Common myeloid progenitor, CD34-positive (primary cell): ENCODE measurements around the gene TRMT61A.

Experiments used
- CTCF ChIA-PET: fragments of 350-600 bp; sonication (Branson Sonifier 250); formaldehyde crosslinking; loops from one replicate; lab custom pipeline; 2021; ENCODE audit warnings: antibody characterized with exemption; lab: Charles Lee
- POLR2A ChIA-PET: fragments of 350-600 bp; sonication (Branson Sonifier 250); formaldehyde crosslinking; loops from one replicate; lab custom pipeline; 2021; ENCODE audit warnings: antibody characterized with exemption; lab: Charles Lee
- DNase-seq, 3 donors: peaks; one replicate each; pipeline versions ENCODE4 v3.0.0 to v3.0.0-alpha.2; 2013
- H3K27ac ChIP-seq, 2 experiments: 1 replicate in 1 of 2; 2 replicates in 1 of 2; pipeline ENCODE4 v1.7.0; 2013; ENCODE audit warnings: inconsistent platforms in 2 of 2, low read length in 2 of 2, mild to moderate bottlenecking in 2 of 2, low read depth in 1 of 2, moderate library complexity in 1 of 2; ENCODE audit not compliant: severe bottlenecking in 2 of 2, insufficient read depth in 1 of 2, poor library complexity in 1 of 2
- H3K27me3 ChIP-seq, 5 experiments: replicated peaks in 2 of 5; 1 replicate in 3 of 5; 2 replicates in 2 of 5; pipeline versions ENCODE4 v1.6.1 to v1.7.0; 2013; ENCODE audit warnings: low read length in 4 of 5, mild to moderate bottlenecking in 2 of 5, moderate library complexity in 2 of 5, inconsistent platforms in 1 of 5; ENCODE audit not compliant: insufficient read depth in 5 of 5, control insufficient read depth in 4 of 5
- H3K36me3 ChIP-seq, 4 experiments: 1 replicate in 2 of 4; 2 replicates in 2 of 4; pipeline versions ENCODE4 v1.6.1 to v1.7.0; 2013; ENCODE audit warnings: low read length in 3 of 4, control low read depth in 1 of 4, mild to moderate bottlenecking in 1 of 4; ENCODE audit not compliant: control insufficient read depth in 4 of 4, insufficient read depth in 4 of 4
- H3K4me1 ChIP-seq, 4 experiments: 1 replicate in 3 of 4; 2 replicates in 1 of 4; pipeline versions ENCODE4 v1.6.1 to v1.7.1; 2013; ENCODE audit warnings: low read length in 3 of 4, mild to moderate bottlenecking in 3 of 4, control low read depth in 1 of 4, inconsistent platforms in 1 of 4, moderate library complexity in 1 of 4; ENCODE audit not compliant: control insufficient read depth in 4 of 4, insufficient read depth in 4 of 4; ENCODE audit errors: control extremely low read depth in 1 of 4
- H3K4me3 ChIP-seq, 7 experiments: 1 replicate in 4 of 7; 2 replicates in 3 of 7; pipeline versions ENCODE4 v1.5.1 to v1.7.0; 2013; ENCODE audit warnings: mild to moderate bottlenecking in 7 of 7, low read length in 6 of 7, moderate library complexity in 6 of 7, inconsistent platforms in 2 of 7, low read depth in 2 of 7, control low read depth in 1 of 7; ENCODE audit not compliant: insufficient read depth in 4 of 7, control insufficient read depth in 1 of 7; ENCODE audit errors: extremely low read depth in 1 of 7
- H3K9me3 ChIP-seq, 5 experiments: 1 replicate in 4 of 5; 2 replicates in 1 of 5; pipeline versions ENCODE4 v1.6.1 to v1.7.1; 2013; ENCODE audit warnings: low read length in 4 of 5, mild to moderate bottlenecking in 2 of 5, inconsistent platforms in 1 of 5, low read depth in 1 of 5, moderate library complexity in 1 of 5; ENCODE audit not compliant: control insufficient read depth in 4 of 5, insufficient read depth in 2 of 5; ENCODE audit errors: control extremely low read depth in 1 of 5
- WGBS: methylation state at CpG from one replicate; pipeline ENCODE4 v1.1.5; 2013; ENCODE audit not compliant: insufficient coverage; 5-methylcytosine and 5-hydroxymethylcytosine counted together

TRMT61A gene

GRCh38 chr14:103535081-103535890 is 6.3 kb downstream of the TRMT61A start:
- Histone ChIP-seq H3K36me3 (peaks cover 0 to 46% (median 20%) of the 10 kb centered on the region in 4 experiments), H3K4me1 (peaks cover 0 to 6% (median 3%) of the 10 kb centered on the region in 4 experiments), H3K9me3 (no peaks in the 10 kb centered on the region), H3K27me3 (peaks cover 0 to 20% (median under 1%) of the 10 kb centered on the region in 5 experiments), H3K27ac (no peak overlapping the region), H3K4me3 (no peak overlapping the region)
- CTCF ChIA-PET = interaction anchor here (1.4 to 1.6 kb wide), 2 partner anchors 10 to 17 kb away, joined by 6 to 7 read pairs; no protein-coding TSS in a partner anchor
- 98% methylated on average over 19 of the region's 21 CpGs for WGBS
- POLR2A ChIA-PET = interaction anchor here (0.6 kb wide), 1 partner anchor 1056 kb away, joined by 3 read pairs; no protein-coding TSS in a partner anchor
- DNase-seq = no peak

DNA sequence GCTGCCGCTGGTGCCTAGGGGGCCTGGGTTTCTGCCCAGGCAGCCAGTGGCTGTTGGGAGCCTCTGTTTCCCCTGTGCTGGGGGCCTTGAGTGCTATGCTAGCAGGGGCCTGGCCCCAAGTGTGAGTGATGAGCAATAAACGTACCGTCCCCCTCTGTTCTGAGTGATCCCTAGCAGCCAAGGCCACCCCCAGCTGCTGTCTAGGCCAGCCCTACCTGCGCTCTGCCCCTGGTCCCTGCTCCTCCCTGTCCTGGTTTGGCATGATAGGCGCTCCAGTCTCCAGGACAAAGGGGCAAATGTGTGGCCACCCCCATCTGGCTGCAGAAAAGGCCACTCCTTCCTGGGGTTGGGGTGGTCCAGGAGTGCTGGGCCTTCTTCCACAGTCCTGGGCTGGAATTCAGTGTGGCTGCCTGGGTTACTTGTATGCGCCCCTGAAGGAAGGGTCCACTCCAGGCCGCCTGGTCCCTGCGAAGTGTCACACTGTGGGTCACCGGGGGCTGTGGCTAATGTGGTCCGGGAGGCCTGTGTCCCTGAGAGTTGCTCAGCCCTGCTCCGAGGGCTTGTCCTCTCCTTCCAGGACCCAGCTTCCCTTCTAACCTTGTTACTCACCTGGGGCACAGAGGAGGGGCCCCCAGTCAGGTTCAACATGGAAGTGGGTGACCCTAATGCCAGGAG is 7.0 kb downstream of the TRMT61A start:
- DNase-seq = no peak
- POLR2A ChIA-PET = interaction anchor here (0.6 kb wide), 1 partner anchor 1056 kb away, joined by 3 read pairs; no protein-coding TSS in a partner anchor
- H3K9me3 ChIP-seq = no peaks in the 10 kb centered on the region
- 96% methylated on average over 10 of the region's 11 CpGs for WGBS
- peaks cover 0 to 39% (median 20%) of the 10 kb centered on the region in 4 experiments for H3K36me3 ChIP-seq
- peaks cover 0 to 6% (median under 1%) of the 10 kb centered on the region in 4 experiments for H3K4me1 ChIP-seq
- no peak overlapping the region for H3K27ac ChIP-seq
- H3K4me3 ChIP-seq = no peak overlapping the region
- H3K27me3 ChIP-seq = peaks cover 0 to 20% (median 2%) of the 10 kb centered on the region in 5 experiments
- CTCF ChIA-PET = interaction anchor here (0.7 to 1.7 kb wide), 4 partner anchors 17 to 133 kb away, joined by 3 to 6 read pairs (median 4); no protein-coding TSS in a partner anchor

GRCh38 chr14:103536693-103537092 is 7.7 kb downstream of the TRMT61A start:
- no peak for DNase-seq
- H3K9me3 ChIP-seq = no peaks in the 10 kb centered on the region
- ChIA-PET POLR2A (no interaction called here), CTCF (interaction anchor here (0.7 to 1.7 kb wide), 3 partner anchors 17 to 132 kb away, joined by 3 to 5 read pairs (median 3); no protein-coding TSS in a partner anchor)
- peaks cover 0 to 9% (median 1%) of the 10 kb centered on the region in 4 experiments for H3K4me1 ChIP-seq
- 86% methylated on average over 9 of the region's 9 CpGs for WGBS
- H3K36me3 ChIP-seq = peaks cover 0 to 37% (median 19%) of the 10 kb centered on the region in 4 experiments
- peaks cover 0 to 20% (median 2%) of the 10 kb centered on the region in 5 experiments for H3K27me3 ChIP-seq
- no peak overlapping the region for H3K4me3 ChIP-seq
- H3K27ac ChIP-seq = no peak overlapping the region

DNA sequence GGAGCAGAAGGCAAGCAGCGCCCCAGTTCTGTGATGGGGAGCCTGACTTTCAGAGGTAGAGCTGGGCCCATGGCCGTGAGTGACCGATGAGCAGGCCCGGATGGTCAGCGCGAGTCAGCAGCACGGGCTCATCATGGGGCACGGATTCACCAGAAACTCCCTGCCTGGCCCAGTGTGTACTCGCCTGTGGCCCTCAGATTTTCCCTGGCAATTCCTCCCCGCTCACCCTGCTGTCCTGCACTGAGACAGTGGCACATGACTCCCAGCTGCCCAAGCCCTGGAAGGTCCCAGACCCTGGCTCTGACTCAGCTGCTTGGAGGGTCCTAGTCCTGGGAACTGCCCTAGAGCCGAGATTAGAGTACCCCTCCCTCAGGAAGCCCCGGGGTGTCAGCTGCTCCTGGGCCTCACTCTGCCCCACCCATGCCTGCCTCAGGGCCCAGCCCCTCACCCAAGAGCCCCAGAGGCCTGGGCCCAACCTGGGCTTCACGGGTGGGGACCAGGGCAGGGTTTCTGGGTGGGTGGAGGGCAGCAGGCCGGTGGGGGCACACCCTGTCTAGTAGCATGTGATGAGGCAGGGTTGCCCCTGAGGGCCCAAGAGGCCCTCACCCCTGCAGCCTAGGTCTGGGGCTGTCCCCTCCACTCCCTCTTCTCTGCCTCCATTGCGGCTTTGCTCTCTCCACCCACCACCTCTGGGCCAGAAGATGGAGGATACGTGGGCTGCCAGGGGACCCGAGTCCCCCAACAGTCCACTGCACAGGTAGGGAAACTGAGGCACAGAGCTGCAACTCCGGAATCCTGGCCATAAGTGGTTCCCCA is 8.4 kb downstream of the TRMT61A start:
- no peak overlapping the region for H3K27ac ChIP-seq
- no peak overlapping the region for H3K4me3 ChIP-seq
- CTCF ChIA-PET = interaction anchor here (0.7 to 1.7 kb wide), 3 partner anchors 18 to 131 kb away, joined by 3 to 5 read pairs (median 3); no protein-coding TSS in a partner anchor
- H3K9me3 ChIP-seq = no peaks in the 10 kb centered on the region
- peaks cover 0 to 36% (median 16%) of the 10 kb centered on the region in 4 experiments for H3K36me3 ChIP-seq
- no peak for DNase-seq
- peaks cover 0 to 9% (median 2%) of the 10 kb centered on the region in 4 experiments for H3K4me1 ChIP-seq
- WGBS = 89% methylated on average over 14 of the region's 18 CpGs
- peaks cover 0 to 24% (median 2%) of the 10 kb centered on the region in 5 experiments for H3K27me3 ChIP-seq
- POLR2A ChIA-PET = no interaction called here

DNA sequence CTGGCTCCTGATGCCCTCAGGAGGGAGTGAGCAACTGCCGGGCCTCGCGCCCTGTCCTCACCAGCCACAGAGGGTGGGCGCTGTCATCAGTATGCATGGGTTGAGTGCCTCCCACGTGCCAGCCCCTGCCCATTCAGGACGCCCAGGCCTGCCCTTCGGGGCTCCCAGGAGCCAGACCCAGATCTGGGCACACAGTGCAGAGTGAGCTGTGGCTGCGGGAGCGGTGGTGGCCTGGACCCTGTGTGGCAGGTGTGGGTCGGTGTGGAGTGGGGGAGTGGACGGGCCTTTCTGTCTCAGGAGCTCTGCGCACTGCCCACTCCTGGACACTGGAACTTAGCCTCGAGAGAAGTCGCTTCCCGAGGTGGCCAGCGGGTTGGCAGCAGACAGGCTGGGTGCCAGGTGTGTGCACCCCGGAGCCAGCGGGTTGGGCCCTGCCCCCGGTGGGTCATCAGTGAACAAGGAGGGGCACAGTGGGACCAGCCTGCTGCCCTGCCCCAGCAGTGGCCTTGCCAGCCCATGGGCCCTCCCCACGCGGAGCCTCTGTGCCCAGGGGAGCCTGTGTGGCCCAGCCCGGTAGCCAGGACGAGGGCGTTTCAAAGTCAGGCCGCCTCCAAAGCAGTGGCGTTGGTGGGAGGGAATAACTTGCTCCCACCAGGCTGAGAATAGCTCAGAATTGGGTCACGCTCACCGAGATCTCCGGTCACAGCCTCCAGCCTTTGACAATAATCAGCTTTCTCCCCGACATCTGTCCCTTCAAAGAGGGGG is 9.5 kb downstream of the TRMT61A start:
- peaks cover 0 to 25% (median 2%) of the 10 kb centered on the region in 5 experiments for H3K27me3 ChIP-seq
- ChIA-PET POLR2A (no interaction called here), CTCF (interaction anchor here (1.0 to 15.7 kb wide), 2 partner anchors 12 to 19 kb away, joined by 3 to 147 read pairs; partner anchors contain the start of gene CKB)
- WGBS = 67% methylated on average over 29 of the region's 30 CpGs
- H3K4me1 ChIP-seq = peaks cover 0 to 9% (median 2%) of the 10 kb centered on the region in 4 experiments
- H3K27ac ChIP-seq = no peak overlapping the region
- DNase-seq = no peak
- no peak overlapping the region for H3K4me3 ChIP-seq
- H3K9me3 ChIP-seq = no peaks in the 10 kb centered on the region
- H3K36me3 ChIP-seq = peaks cover 0 to 25% (median 10%) of the 10 kb centered on the region in 4 experiments
